ENCODE measurements around the gene NAGPA. TPM values are rescaled to one million over a fixed set of nuclear protein-coding genes. Genes with fewer than 3 reads are reported as not detected.

The NAGPA gene
- total RNA-seq, 1 experiment from 2014 or later, result 11.7 TPM

DNA sequence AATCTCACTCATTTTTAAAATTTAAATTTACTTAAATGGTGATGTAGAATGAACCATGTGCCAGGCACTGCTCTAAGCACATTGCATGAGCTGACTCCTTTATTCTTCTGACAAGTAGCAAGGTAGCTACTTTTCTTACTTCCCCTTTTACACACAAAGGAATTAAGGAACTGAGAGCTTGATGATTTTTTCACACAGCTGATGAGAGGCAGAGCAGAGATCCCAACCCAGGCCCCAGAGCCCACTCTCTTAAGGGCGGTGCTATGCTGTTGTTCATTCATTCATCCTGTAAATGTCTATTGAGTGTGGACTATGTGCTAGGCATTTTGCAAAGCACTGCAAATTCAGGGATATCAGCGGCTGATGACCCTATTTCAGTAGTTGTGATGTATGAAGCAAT is 57.7 kb downstream of the NAGPA start:
- H3K9me3 ChIP-seq (ENCODE audit: low read depth, low read length, poor library complexity, severe bottlenecking), result no peaks in the 10 kb centered on the region
- no peak overlapping the region for H3K27ac ChIP-seq (ENCODE audit: low read depth, low read length, poor library complexity, severe bottlenecking)
- no peak for DNase-seq (ENCODE audit: low spot score)
- H3K27me3 ChIP-seq (replicated peaks; ENCODE audit: insufficient read depth, low read depth, low read length, poor library complexity), result peaks cover 7% of the 10 kb centered on the region
- no peaks in the 10 kb centered on the region for H3K36me3 ChIP-seq (ENCODE audit: insufficient read depth, low read length, poor library complexity, severe bottlenecking)
- H3K4me1 ChIP-seq (ENCODE audit: insufficient read depth, low read length, poor library complexity, severe bottlenecking), result no peaks in the 10 kb centered on the region
- ChIA-PET CTCF (no interaction called here), POLR2A (ENCODE audit: low non-redundant PET) (no interaction called here)
- intact Hi-C loops (cut with micrococcal nuclease; ENCODE audit: unreplicated experiment), result no loop called here
- H3K4me3 ChIP-seq (ENCODE audit: low read depth, low read length, poor library complexity, severe bottlenecking), result no peak overlapping the region
- TF ChIP-seq EZH2 (IDR thresholded peaks at IDR 0.05; ENCODE audit: borderline replicate concordance, low read depth, low read length, poor library complexity, severe bottlenecking), result no peak
- TF ChIP-seq, protein P1, sequence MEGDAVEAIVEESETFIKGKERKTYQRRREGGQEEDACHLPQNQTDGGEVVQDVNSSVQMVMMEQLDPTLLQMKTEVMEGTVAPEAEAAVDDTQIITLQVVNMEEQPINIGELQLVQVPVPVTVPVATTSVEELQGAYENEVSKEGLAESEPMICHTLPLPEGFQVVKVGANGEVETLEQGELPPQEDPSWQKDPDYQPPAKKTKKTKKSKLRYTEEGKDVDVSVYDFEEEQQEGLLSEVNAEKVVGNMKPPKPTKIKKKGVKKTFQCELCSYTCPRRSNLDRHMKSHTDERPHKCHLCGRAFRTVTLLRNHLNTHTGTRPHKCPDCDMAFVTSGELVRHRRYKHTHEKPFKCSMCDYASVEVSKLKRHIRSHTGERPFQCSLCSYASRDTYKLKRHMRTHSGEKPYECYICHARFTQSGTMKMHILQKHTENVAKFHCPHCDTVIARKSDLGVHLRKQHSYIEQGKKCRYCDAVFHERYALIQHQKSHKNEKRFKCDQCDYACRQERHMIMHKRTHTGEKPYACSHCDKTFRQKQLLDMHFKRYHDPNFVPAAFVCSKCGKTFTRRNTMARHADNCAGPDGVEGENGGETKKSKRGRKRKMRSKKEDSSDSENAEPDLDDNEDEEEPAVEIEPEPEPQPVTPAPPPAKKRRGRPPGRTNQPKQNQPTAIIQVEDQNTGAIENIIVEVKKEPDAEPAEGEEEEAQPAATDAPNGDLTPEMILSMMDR (conservative IDR thresholded peaks at IDR 0.05; ENCODE audit: low read depth, low read length), result no peak
- no TSS peak for BruUV-seq (replicated peaks)

Other genes starting within 250 kb of the NAGPA start
- gene SEPTIN12, start 245.6 kb downstream of the NAGPA start, total RNA-seq (2021), result not detected in 2 replicates
- gene SMIM22, start 238.6 kb downstream of the NAGPA start, total RNA-seq (2021), result not detected in 2 replicates
- gene ROGDI, start 231.3 kb downstream of the NAGPA start, total RNA-seq (2021), result 2.9 and 3.3 TPM in 2 replicates
- 121 and 128 TPM in 2 replicates for gene GLYR1, start 186.6 kb downstream of the NAGPA start, total RNA-seq (2021)
- 45.6 and 51.0 TPM in 2 replicates for gene UBN1, start 186.5 kb downstream of the NAGPA start, total RNA-seq (2021)
- gene PPL, start 96.8 kb downstream of the NAGPA start, total RNA-seq (2021), result 0.04 and 0.42 TPM in 2 replicates
- gene SEC14L5, start 75.6 kb downstream of the NAGPA start, total RNA-seq (2021), result 0.04 TPM in 1 of 2 replicates, not detected in the other
- not detected in 2 replicates for gene C16orf89, start 32.0 kb upstream of the NAGPA start, total RNA-seq (2021)
- 29.5 and 29.8 TPM in 2 replicates for gene ALG1, start 37.9 kb upstream of the NAGPA start, total RNA-seq (2021)
- 21.4 and 21.8 TPM in 2 replicates for gene EEF2KMT, start 63.9 kb upstream of the NAGPA start, total RNA-seq (2021)